Natural killer cell (primary cell): ENCODE measurements around the gene PIGQ. TPM values are rescaled to one million over a fixed set of nuclear protein-coding genes. Genes with fewer than 3 reads are reported as not detected.

Experiments
- ATAC-seq, 3 donors: fragments of 150-1000 bp in 2 of 3; fragments of 200-7000 bp in 1 of 3; cut with Tn5 transposase; 1 replicate in 1 of 3; 2 replicates in 2 of 3; pipeline ENCODE4 v1.10.0; 2021; ENCODE audit warnings: mild to moderate bottlenecking in 2 of 3, moderate library complexity in 2 of 3
- DNase-seq, 2 donors: peaks; one replicate each; pipeline versions ENCODE4 v3.0.0 to v3.0.0-alpha.2; 2013 to 2021; ENCODE audit warnings: mixed read lengths in 1 of 2
- H3K27ac ChIP-seq: one replicate; pipeline ENCODE4 v1.5.1; 2013; ENCODE audit warnings: mild to moderate bottlenecking, low read length
- H3K27me3 ChIP-seq: one replicate; pipeline ENCODE4 v1.6.1; 2013; ENCODE audit warnings: low read length; ENCODE audit not compliant: control insufficient read depth, insufficient read depth
- H3K36me3 ChIP-seq: one replicate; pipeline ENCODE4 v1.6.1; 2013; ENCODE audit warnings: low read length; ENCODE audit not compliant: control insufficient read depth, insufficient read depth
- H3K4me1 ChIP-seq: one replicate; pipeline ENCODE4 v1.6.1; 2013; ENCODE audit warnings: low read length; ENCODE audit not compliant: control insufficient read depth, insufficient read depth
- H3K4me3 ChIP-seq: one replicate; pipeline ENCODE4 v1.5.1; 2013; ENCODE audit warnings: low read length
- H3K9me3 ChIP-seq: one replicate; pipeline ENCODE4 v1.6.1; 2013; ENCODE audit warnings: low read length; ENCODE audit not compliant: control insufficient read depth, insufficient read depth
- H3K27ac Mint-ChIP-seq, 2 donors: one replicate each; pipeline ENCODE4 v1.8.0; 2022; ENCODE audit warnings: mild to moderate bottlenecking in 2 of 2, mixed read lengths in 2 of 2, moderate library complexity in 1 of 2
- H3K27me3 Mint-ChIP-seq, 2 donors: one replicate each; pipeline ENCODE4 v1.8.0; 2022; ENCODE audit warnings: low read depth in 2 of 2, mixed read lengths in 2 of 2
- H3K36me3 Mint-ChIP-seq: one replicate; pipeline ENCODE4 v1.8.0; 2022; ENCODE audit warnings: mixed read lengths
- H3K4me1 Mint-ChIP-seq, 2 donors: one replicate each; pipeline ENCODE4 v1.8.0; 2022; ENCODE audit warnings: mixed read lengths in 2 of 2
- H3K4me3 Mint-ChIP-seq: one replicate; pipeline ENCODE4 v1.8.0; 2022; ENCODE audit warnings: mild to moderate bottlenecking, moderate library complexity, mixed read lengths
- H3K9me3 Mint-ChIP-seq, 2 donors: one replicate each; pipeline ENCODE4 v1.8.0; 2022; ENCODE audit warnings: mixed read lengths in 2 of 2
- WGBS: methylation state at CpG from one replicate; pipeline ENCODE4 v1.1.7; 2013; ENCODE audit warnings: missing lambda C conversion rate; ENCODE audit not compliant: insufficient coverage; 5-methylcytosine and 5-hydroxymethylcytosine counted together
- intact Hi-C: fragments of 100-400 bp; cut with micrococcal nuclease; formaldehyde crosslinking; loops from one replicate; pipeline ENCODE4 v1.14.2; 2022
- total RNA-seq, 4 donors: library from RNA; stranded (reverse); fragments of 120-200 nt in 1 of 4; gene quantifications; one replicate each; pipeline versions ENCODE4 v1.2.3 to v1.2.4, GENCODE V29; 2013 to 2022
- TF ChIP-seq, protein P1 (sequence below): fragments of 200-600 bp; IDR thresholded peaks from one replicate; pipeline ENCODE4 v1.8.0; 2022; ENCODE audit warnings: antibody characterized with exemption

Gene PIGQ
- total RNA-seq, 3 donors from 2014 or later (not counting 1 experiment from before 2014, with no cell fraction given): 27.6 to 40.5 (median 37.0) TPM

DNA sequence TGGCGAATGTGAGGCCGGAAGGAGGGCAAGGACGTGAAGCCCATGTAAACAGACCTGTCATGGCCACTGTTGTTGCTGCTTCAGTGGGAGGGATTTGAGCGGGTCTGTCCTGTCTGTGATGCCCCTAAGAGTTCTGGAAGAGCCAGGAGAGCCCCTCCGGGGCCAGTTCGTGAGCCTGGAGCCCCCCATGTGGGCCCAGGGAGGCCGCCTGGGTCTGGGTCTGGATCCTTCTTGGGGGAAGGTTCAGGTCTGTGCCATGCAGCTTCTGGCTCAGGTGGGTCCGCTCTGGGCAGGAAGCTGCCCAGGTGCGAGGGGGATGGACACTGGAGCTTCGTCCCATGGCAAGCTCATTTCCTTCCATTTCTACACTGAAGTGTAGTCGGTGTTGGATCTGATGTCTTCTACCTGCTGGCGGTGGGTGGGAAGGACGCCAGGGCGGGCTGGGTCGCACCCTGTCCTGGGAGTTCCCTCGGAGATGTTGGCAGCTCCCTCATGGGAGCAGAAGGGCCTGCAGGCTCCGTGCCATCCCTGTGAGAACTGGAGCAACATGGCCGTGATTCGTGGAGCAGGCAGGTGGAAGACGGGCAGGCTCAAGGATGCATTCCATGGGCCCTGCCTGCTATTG is 49.8 kb downstream of the PIGQ start:
- Histone ChIP-seq H3K27ac (no peak overlapping the region), H3K4me1 (no peaks in the 10 kb centered on the region), H3K36me3 (no peaks in the 10 kb centered on the region), H3K9me3 (no peaks in the 10 kb centered on the region), H3K4me3 (no peak overlapping the region), H3K27me3 (no peaks in the 10 kb centered on the region)
- WGBS: 97% methylated on average over 20 of the region's 20 CpGs
- Mint-ChIP-seq H3K27me3 (no peaks in the 10 kb centered on the region), H3K36me3 (no peaks in the 10 kb centered on the region), H3K9me3 (no peaks in the 10 kb centered on the region), H3K4me3 (no peak overlapping the region), H3K27ac (no peak overlapping the region), H3K4me1 (peaks cover 0 to 5% of the 10 kb centered on the region in 2 donors)
- DNase-seq (no peak), ATAC-seq (no peak)
- TF ChIP-seq, protein P1, sequence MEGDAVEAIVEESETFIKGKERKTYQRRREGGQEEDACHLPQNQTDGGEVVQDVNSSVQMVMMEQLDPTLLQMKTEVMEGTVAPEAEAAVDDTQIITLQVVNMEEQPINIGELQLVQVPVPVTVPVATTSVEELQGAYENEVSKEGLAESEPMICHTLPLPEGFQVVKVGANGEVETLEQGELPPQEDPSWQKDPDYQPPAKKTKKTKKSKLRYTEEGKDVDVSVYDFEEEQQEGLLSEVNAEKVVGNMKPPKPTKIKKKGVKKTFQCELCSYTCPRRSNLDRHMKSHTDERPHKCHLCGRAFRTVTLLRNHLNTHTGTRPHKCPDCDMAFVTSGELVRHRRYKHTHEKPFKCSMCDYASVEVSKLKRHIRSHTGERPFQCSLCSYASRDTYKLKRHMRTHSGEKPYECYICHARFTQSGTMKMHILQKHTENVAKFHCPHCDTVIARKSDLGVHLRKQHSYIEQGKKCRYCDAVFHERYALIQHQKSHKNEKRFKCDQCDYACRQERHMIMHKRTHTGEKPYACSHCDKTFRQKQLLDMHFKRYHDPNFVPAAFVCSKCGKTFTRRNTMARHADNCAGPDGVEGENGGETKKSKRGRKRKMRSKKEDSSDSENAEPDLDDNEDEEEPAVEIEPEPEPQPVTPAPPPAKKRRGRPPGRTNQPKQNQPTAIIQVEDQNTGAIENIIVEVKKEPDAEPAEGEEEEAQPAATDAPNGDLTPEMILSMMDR: no peak
- intact Hi-C loops: no loop called here

DNA sequence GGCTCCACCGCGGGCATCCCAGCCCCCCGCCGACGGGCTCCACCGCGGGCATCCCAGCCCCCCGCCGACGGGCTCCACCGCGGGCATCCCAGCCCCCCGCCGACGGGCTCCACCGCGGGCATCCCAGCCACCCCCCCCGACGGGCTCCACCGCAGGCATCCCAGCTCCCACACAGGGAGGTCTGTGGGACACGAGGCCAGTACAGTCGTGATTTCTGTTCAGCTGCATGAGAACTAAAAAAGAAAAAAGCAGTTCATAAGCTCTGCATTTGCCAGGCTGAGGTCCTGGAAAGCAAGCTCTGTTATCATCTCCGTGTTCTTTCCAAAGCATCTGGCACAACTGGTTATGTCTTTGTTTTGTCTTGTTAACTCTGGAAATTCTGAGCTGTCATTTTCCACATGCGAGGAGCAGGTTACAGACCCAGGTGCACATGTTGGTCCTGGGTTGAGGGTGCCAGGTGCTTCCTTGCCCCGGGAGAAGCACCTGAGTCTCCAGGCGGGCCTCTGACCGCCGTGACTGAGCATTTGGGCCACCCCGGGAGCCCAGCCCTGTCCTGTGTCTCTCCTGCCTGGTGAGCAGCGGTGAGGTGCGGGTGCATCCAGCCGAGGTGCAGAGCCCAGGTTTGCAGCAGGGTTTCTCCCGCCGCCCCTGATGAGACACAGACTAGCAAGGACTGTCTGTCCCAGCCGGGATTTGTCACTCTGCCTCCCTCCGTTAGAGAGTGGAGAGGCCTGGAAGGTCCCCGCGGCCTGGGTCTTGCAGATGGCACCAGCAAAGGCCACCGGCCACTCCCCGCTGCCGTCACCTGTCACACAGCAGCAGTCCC is 51.1 kb downstream of the PIGQ start:
- Mint-ChIP-seq H3K4me3 (no peak overlapping the region), H3K4me1 (peaks cover 0 to 5% of the 10 kb centered on the region in 2 donors), H3K9me3 (no peaks in the 10 kb centered on the region), H3K27me3 (no peaks in the 10 kb centered on the region), H3K27ac (no peak overlapping the region), H3K36me3 (no peaks in the 10 kb centered on the region)
- Histone ChIP-seq H3K36me3 (peaks cover 4% of the 10 kb centered on the region), H3K9me3 (no peaks in the 10 kb centered on the region), H3K27ac (no peak overlapping the region), H3K4me3 (no peak overlapping the region), H3K27me3 (no peaks in the 10 kb centered on the region), H3K4me1 (no peaks in the 10 kb centered on the region)
- intact Hi-C loops: no loop called here
- DNase-seq: no peak
- TF ChIP-seq, protein P1: no peak
- WGBS: 94% methylated on average over 38 of the region's 41 CpGs
- ATAC-seq: no peak

DNA sequence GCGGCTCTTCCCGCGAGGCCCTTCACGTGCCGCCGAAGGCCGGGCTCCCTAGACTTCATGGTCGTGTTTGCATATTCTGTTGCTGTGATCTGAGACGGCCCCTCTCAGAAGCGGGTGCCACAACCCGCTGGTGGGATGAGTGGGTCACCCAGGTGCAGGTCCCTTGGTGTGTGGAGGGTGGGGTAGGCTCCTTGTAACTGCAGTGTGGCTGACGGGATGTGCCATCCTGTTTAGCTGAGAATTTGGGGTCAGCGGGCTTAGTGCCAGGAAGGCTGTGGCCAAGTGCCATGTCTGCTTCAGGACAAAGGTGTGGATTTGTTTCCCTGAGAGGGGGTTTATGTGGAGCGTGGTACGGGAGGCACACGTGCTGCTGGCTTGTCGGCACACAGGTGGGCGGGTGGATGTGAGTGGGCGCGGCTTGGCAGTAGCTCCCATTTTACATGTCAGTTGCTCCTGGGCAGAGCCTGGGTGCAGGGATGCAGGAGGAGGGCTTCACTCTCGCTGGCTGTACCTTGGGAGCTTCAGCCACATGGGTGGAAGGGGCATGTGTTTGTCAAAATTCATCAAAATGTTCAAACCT is 51.8 kb downstream of the PIGQ start:
- Histone ChIP-seq H3K27me3 (no peaks in the 10 kb centered on the region), H3K27ac (no peak overlapping the region), H3K36me3 (peaks cover 4% of the 10 kb centered on the region), H3K9me3 (no peaks in the 10 kb centered on the region), H3K4me3 (no peak overlapping the region), H3K4me1 (no peaks in the 10 kb centered on the region)
- intact Hi-C loops: no loop called here
- Mint-ChIP-seq H3K27ac (no peak overlapping the region), H3K4me1 (peaks cover 0 to 5% of the 10 kb centered on the region in 2 donors), H3K27me3 (no peaks in the 10 kb centered on the region), H3K36me3 (no peaks in the 10 kb centered on the region), H3K9me3 (no peaks in the 10 kb centered on the region), H3K4me3 (no peak overlapping the region)
- ATAC-seq (no peak), DNase-seq (no peak)
- WGBS: 95% methylated on average over 21 of the region's 21 CpGs
- TF ChIP-seq, protein P1: no peak
